Measurements from ENCODE around the gene SLCO3A1. TPM values are rescaled to one million over a fixed set of nuclear protein-coding genes. Genes with fewer than 3 reads are reported as not detected.

Gene SLCO3A1
- total RNA-seq, 4 donors from 2014 or later: 12.1 to 22.3 (median 13.5) TPM

- TF ChIP-seq CTCF (IDR thresholded peaks at IDR 0.05; ENCODE audit: low read depth): no peak
Measured at GRCh38 chr15:92130244-92130643, 276.7 kb downstream of the SLCO3A1 start.

- no peak for TF ChIP-seq CTCF (IDR thresholded peaks at IDR 0.05; ENCODE audit: low read depth)
Measured at GRCh38 chr15:92130906-92131305, 277.4 kb downstream of the SLCO3A1 start.

- TF ChIP-seq CTCF (IDR thresholded peaks at IDR 0.05; ENCODE audit: low read depth): no peak
Measured at GRCh38 chr15:92132982-92133755, 279.7 kb downstream of the SLCO3A1 start.

GRCh38 chr15:92140796-92141195 lies 287.3 kb downstream of the SLCO3A1 start:
- no peak for TF ChIP-seq CTCF (IDR thresholded peaks at IDR 0.05; ENCODE audit: low read depth)

- no peak for TF ChIP-seq CTCF (IDR thresholded peaks at IDR 0.05; ENCODE audit: low read depth)
Measured at GRCh38 chr15:92141607-92142006, 288.1 kb downstream of the SLCO3A1 start.

- TF ChIP-seq CTCF (IDR thresholded peaks at IDR 0.05; ENCODE audit: low read depth): no peak
Measured at GRCh38 chr15:92142242-92143232, 289.0 kb downstream of the SLCO3A1 start.

- TF ChIP-seq CTCF (IDR thresholded peaks at IDR 0.05; ENCODE audit: low read depth): no peak
Measured at GRCh38 chr15:92143765-92144164, 290.3 kb downstream of the SLCO3A1 start.

Measured in subcutaneous adipose tissue (tissue), 4 donors.